ENCODE results near the gene RANBP3L.

Gene RANBP3L

DNA sequence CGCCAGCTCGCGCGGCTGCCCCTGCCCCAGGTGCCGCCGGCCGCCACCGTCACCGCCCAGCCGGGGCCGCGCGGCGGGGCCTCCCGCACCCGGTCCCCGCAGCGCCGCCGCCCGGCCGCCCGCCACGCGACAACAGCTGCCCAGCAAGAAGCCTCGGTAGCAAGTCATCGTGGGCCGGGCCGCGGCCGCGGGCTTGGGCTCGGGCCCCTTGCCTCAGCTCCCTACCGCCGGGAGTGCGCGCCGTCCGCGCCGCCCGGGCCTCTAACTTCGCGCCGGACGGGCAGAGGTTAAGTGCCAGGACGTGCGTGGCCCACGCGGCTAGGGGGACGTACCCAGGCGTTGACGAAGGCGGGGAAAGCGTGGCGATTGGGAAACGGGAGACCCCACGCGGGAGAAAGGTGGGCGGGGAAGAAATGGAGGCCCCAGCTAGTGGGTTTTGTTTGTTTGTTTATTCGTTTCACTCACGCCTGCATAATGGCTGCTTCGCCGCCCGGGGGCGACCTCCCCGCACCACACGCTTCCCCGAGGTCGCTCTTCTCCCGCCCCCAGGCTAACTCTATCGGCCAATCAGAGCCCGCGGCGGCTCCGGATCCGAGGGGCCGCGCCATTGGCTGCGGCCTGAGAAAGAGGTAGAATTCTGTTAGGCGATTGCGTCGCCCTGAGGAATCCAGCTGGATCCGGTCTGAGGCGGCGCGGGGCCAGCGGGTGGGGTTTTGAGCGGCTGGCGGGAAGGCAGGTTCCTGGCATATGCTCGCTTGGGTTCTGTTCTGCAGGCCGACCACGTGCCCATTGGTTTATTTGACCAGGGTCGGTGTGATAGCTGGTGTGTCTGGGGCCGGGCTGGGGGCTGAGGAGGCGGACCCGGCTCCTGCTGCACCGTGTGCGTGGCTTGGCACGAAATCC lies 59.8 kb downstream of the RANBP3L start, which contains the start of gene NADK2:
Gene NADK2, minus strand, starts transcription at position 295 of the 903 bp plus-strand sequence. Its CDS starts 127 bp downstream, at position 168.
- H3K27ac ChIP-seq (ENCODE audit: low read depth, low read length) = peak within 1 kb of the TSS; percentile 48
- no peaks in the 10 kb centered on the region for H3K36me3 ChIP-seq (ENCODE audit: low read length)
- H3K4me3 ChIP-seq (ENCODE audit: insufficient read depth, low read length, poor library complexity, severe bottlenecking) = peak within 1 kb of the TSS; percentile 81
- TF ChIP-seq EZH2phosphoT487 (conservative IDR thresholded peaks at IDR 0.05; ENCODE audit: low read length) = no peak
- TF ChIP-seq, protein P1, sequence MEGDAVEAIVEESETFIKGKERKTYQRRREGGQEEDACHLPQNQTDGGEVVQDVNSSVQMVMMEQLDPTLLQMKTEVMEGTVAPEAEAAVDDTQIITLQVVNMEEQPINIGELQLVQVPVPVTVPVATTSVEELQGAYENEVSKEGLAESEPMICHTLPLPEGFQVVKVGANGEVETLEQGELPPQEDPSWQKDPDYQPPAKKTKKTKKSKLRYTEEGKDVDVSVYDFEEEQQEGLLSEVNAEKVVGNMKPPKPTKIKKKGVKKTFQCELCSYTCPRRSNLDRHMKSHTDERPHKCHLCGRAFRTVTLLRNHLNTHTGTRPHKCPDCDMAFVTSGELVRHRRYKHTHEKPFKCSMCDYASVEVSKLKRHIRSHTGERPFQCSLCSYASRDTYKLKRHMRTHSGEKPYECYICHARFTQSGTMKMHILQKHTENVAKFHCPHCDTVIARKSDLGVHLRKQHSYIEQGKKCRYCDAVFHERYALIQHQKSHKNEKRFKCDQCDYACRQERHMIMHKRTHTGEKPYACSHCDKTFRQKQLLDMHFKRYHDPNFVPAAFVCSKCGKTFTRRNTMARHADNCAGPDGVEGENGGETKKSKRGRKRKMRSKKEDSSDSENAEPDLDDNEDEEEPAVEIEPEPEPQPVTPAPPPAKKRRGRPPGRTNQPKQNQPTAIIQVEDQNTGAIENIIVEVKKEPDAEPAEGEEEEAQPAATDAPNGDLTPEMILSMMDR (IDR thresholded peaks at IDR 0.05; ENCODE audit: insufficient read depth, low read length, poor library complexity, severe bottlenecking) = peak; percentile 49
- H3K9me3 ChIP-seq (ENCODE audit: insufficient read depth, low read length) = no peaks in the 10 kb centered on the region
- peak within 1 kb of the TSS; percentile 74 for H3K4me2 ChIP-seq (ENCODE audit: low read depth, low read length, poor library complexity, severe bottlenecking)
- H3F3A ChIP-seq (ENCODE audit: insufficient read depth) = peaks cover 19% of the 10 kb centered on the region; the same call in 1 of the 2 replicates
- peak within 1 kb of the TSS; percentile 67 for H3K9ac ChIP-seq (ENCODE audit: low read length)
- H2AFZ ChIP-seq (ENCODE audit: low read depth, low read length, severe bottlenecking) = peak within 1 kb of the TSS; percentile 100
- no peaks in the 10 kb centered on the region for H3K9me2 ChIP-seq (replicated peaks; ENCODE audit: insufficient read depth, low read length)
- no peaks in the 10 kb centered on the region for H4K20me1 ChIP-seq (ENCODE audit: low read depth, low read length)
- no peaks in the 10 kb centered on the region for H3K79me2 ChIP-seq (ENCODE audit: insufficient read depth, low read length)
- no peaks in the 10 kb centered on the region for H3K27me3 ChIP-seq (ENCODE audit: low read length)

DNA sequence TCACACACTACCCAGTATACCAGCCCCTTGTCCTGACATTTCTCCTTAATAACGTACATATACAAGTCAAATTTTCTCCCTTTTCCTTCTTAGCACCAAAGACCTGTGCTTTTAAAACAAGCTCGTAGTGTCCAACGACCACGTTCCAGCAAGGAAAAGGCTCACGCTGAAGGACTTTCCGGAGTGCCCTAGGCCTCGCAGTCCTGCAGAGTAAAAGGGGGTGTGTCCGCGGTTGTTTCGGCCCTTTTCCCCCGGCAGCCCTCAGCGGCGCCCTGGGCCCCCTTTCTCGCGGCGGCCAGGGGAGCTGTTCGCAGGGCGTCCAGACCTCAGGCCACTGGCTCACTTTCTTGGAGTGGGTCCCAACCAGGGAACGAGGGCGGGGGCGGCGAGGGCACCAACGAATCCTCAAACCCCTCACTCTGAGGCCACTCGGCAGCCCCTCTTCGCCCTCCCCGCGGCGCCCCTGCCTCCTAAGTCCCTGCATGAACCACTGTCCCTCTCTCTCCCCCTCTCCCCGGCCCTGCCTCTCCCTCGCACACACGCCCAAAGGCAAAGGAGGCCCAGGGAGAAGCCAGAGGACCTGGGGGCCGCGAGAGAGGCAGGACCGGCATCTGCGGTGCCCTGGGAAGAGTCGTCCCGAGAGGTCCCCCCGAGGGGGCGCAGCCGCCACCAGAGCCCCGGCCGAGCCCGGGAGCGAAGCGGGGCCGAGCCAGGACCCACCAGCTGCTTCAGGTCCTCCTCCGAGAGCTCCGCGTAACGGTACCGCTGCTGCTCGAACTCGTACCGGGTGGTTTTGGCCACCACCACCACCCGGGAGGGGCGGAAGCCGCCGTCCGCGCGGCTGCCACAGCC lies 60.7 kb downstream of the RANBP3L start:
- H3K27me3 ChIP-seq (ENCODE audit: low read length) = no peaks in the 10 kb centered on the region

More for the DNA sequence above, 60.7 kb downstream of the RANBP3L start:
- Histone ChIP-seq H3K9me2 (replicated peaks; ENCODE audit: insufficient read depth, low read length) (no peaks in the 10 kb centered on the region), H3F3A (ENCODE audit: insufficient read depth) (peaks cover 19% of the 10 kb centered on the region; the same call in 1 of the 2 replicates), H3K36me3 (ENCODE audit: low read length) (no peaks in the 10 kb centered on the region), H3K9ac (ENCODE audit: low read length) (peak overlapping the region; percentile 67), H3K4me3 (ENCODE audit: insufficient read depth, low read length, poor library complexity, severe bottlenecking) (peak overlapping the region; percentile 81), H3K79me2 (ENCODE audit: insufficient read depth, low read length) (no peaks in the 10 kb centered on the region), H3K4me2 (ENCODE audit: low read depth, low read length, poor library complexity, severe bottlenecking) (peak overlapping the region; percentile 74), H4K20me1 (ENCODE audit: low read depth, low read length) (no peaks in the 10 kb centered on the region), H3K9me3 (ENCODE audit: insufficient read depth, low read length) (no peaks in the 10 kb centered on the region), H2AFZ (ENCODE audit: low read depth, low read length, severe bottlenecking) (peak overlapping the region; percentile 72), H3K27ac (ENCODE audit: low read depth, low read length) (peak overlapping the region; percentile 12; the same call in 1 of the 2 replicates)
- TF ChIP-seq EZH2phosphoT487 (conservative IDR thresholded peaks at IDR 0.05; ENCODE audit: low read length) = no peak
- TF ChIP-seq, protein P1 (IDR thresholded peaks at IDR 0.05; ENCODE audit: insufficient read depth, low read length, poor library complexity, severe bottlenecking) = no peak

Measured in SU-DHL-6 (cell line).